Stimulated activated CD4-positive, alpha-beta T cell treated with anti-CD3 and anti-CD28 coated beads, Interleukin-12 subunit alpha, Interleukin-12 subunit beta, amount 100 ng/mL, for 24 hours (primary cell): Measurements from ENCODE around the gene ABCA2.
"Not testable (repeated sequence)": the region's sequence is repeated elsewhere in the genome, so short reads cannot be mapped to it uniquely, and the experiment has no call there.

Source experiments
- DNase-seq, 2 experiments: peaks; one replicate each; pipeline ENCODE4 v3.0.0-alpha.2; 2020; ENCODE audit warnings: low read depth in 2 of 2

Gene ABCA2

GRCh38 chr9:137014776-137015539 lies 13.1 kb downstream of the ABCA2 start:
- DNase-seq = no peak

GRCh38 chr9:137014166-137014565 lies 13.9 kb downstream of the ABCA2 start:
- no peak for DNase-seq

- no peak for DNase-seq
These were observed 14.5 kb downstream of the ABCA2 start for GRCh38 chr9:137013571-137013940.

- DNase-seq = no peak
These were observed 15.1 kb downstream of the ABCA2 start for GRCh38 chr9:137012694-137013570.

- no peak for DNase-seq
These were observed 15.9 kb downstream of the ABCA2 start for GRCh38 chr9:137011907-137012675.

GRCh38 chr9:137011156-137011555 lies 16.9 kb downstream of the ABCA2 start:
- no peak for DNase-seq

- no peak for DNase-seq
These were observed 17.9 kb downstream of the ABCA2 start for GRCh38 chr9:137009938-137010732.

- DNase-seq = no peak
These were observed 18.8 kb downstream of the ABCA2 start for GRCh38 chr9:137009217-137009616.

GRCh38 chr9:137008312-137008711 lies 19.7 kb downstream of the ABCA2 start:
- no peak for DNase-seq

GRCh38 chr9:137007816-137008270 lies 20.2 kb downstream of the ABCA2 start:
- DNase-seq = no peak

GRCh38 chr9:137007108-137007815 lies 20.8 kb downstream of the ABCA2 start:
- no peak for DNase-seq

GRCh38 chr9:137006116-137007003 lies 21.7 kb downstream of the ABCA2 start:
- no peak for DNase-seq

GRCh38 chr9:137004285-137004684 lies 23.8 kb downstream of the ABCA2 start:
- not testable (repeated sequence) for DNase-seq

GRCh38 chr9:137002646-137003041 lies 25.4 kb downstream of the ABCA2 start:
- no peak for DNase-seq

GRCh38 chr9:137001857-137002645 lies 26.0 kb downstream of the ABCA2 start:
- no peak for DNase-seq

- no peak for DNase-seq
These were observed 27.7 kb downstream of the ABCA2 start for GRCh38 chr9:137000177-137000930.

GRCh38 chr9:136997830-136998234 lies 30.2 kb downstream of the ABCA2 start:
- no peak for DNase-seq

GRCh38 chr9:136997371-136997770 lies 30.7 kb downstream of the ABCA2 start:
- DNase-seq = no peak
